ENCODE measurements around the gene PCSK6.

GRCh38 chr15:101530224-101530958 lies 40.9 kb upstream of the PCSK6 start:
- no peak for TF ChIP-seq CTCF (IDR thresholded peaks at IDR 0.05)
- TF ChIP-seq REST (IDR thresholded peaks at IDR 0.05; ENCODE audit: insufficient read depth in 1 of 2, low read depth in 2 of 2, low read length in 1 of 2): no peak
- no peak for TF ChIP-seq POLR2AphosphoS5 (IDR thresholded peaks at IDR 0.05; ENCODE audit: low read depth, low read length)

All from Panc1 (cell line).